HepG2 (cell line): ENCODE measurements around the gene CIAPIN1. TPM values are rescaled to one million over a fixed set of nuclear protein-coding genes. Genes with fewer than 3 reads are reported as not detected.

Experiments used
- ATAC-seq: fragments of 200-7000 bp; cut with Tn5 transposase; 3 replicates; pipeline ENCODE4 v1.9.1; 2020; ENCODE audit warnings: mild to moderate bottlenecking, moderate library complexity
- BruUV-seq: library from RNA; stranded (reverse); fragments of 400-500 nt; replicated peaks from 2 replicates; lab custom pipeline; 2021; lab: Mats Ljungman, UMichigan
- CTCF ChIA-PET: fragments of 300-600 bp; formaldehyde crosslinking; extraction: SDS; loops from one replicate; lab custom pipeline; 2021; ENCODE audit warnings: low total read pairs, inconsistent platforms, low intra/inter-chr PET ratio; lab: Yijun Ruan, JAX
- POLR2A ChIA-PET: fragments of 350-600 bp; sonication (Branson Sonifier 250); formaldehyde crosslinking; loops from one replicate; lab custom pipeline; 2020; ENCODE audit warnings: antibody characterized with exemption, inconsistent platforms; lab: Yijun Ruan, JAX
- DNase-seq: peaks from one replicate; pipeline ENCODE4 v3.0.0-alpha.2; 2015; ENCODE audit warnings: low spot score
- FAIRE-seq: peaks from 3 replicates; lab custom pipeline; 2011; peaks lifted over from hg19 to GRCh38; lab: Jason Lieb, UNC
- H2AFZ ChIP-seq: one replicate; pipeline ENCODE4 v1.6.1; 2011; ENCODE audit warnings: low read length, inconsistent platforms
- H3K27ac ChIP-seq: fragments of 300-600 bp; 3 replicates; pipeline ENCODE4 v1.8.0; 2011; ENCODE audit warnings: mixed run types, mild to moderate bottlenecking, mixed read lengths, low read length, inconsistent platforms; ENCODE audit not compliant: insufficient read depth; ENCODE audit errors: extremely low read length
- H3K27me3 ChIP-seq, 2 experiments: fragments of 200-600 bp in 1 of 2; 2 replicates in 1 of 2; 3 replicates in 1 of 2; pipeline versions ENCODE4 v1.6.0 to v1.8.0; 2011; ENCODE audit warnings: low read length in 2 of 2, mild to moderate bottlenecking in 2 of 2, moderate library complexity in 2 of 2, inconsistent platforms in 1 of 2; ENCODE audit not compliant: insufficient read depth in 2 of 2, control insufficient read depth in 1 of 2
- H3K36me3 ChIP-seq, 2 experiments: fragments of 200-600 bp in 1 of 2; replicated peaks in 1 of 2; 2 replicates in 1 of 2; 3 replicates in 1 of 2; pipeline versions ENCODE4 v1.5.1 to v1.8.0; 2011; ENCODE audit warnings: low read length in 2 of 2, inconsistent platforms in 1 of 2; ENCODE audit not compliant: insufficient read depth in 2 of 2, control insufficient read depth in 1 of 2
- H3K4me1 ChIP-seq: 2 replicates; pipeline ENCODE4 v1.5.1; 2012; ENCODE audit warnings: low read length, inconsistent platforms; ENCODE audit not compliant: insufficient read depth
- H3K4me2 ChIP-seq: 2 replicates; pipeline ENCODE4 v1.6.0; 2011; ENCODE audit warnings: low read depth, low read length, inconsistent platforms
- H3K4me3 ChIP-seq, 3 experiments: fragments of 200-600 bp in 1 of 3; sonication (generic), shearing (Covaris generic) in 1 of 3; replicated peaks in 1 of 3; 2 replicates each; pipeline ENCODE4 v1.5.1; 2011 to 2016; ENCODE audit warnings: low read length in 3 of 3, inconsistent platforms in 2 of 3, low read depth in 2 of 3, mild to moderate bottlenecking in 2 of 3, control low read depth in 1 of 3, mixed read lengths in 1 of 3; ENCODE audit not compliant: insufficient read depth in 1 of 3
- H3K79me2 ChIP-seq: one replicate; pipeline ENCODE4 v1.6.1; 2011; ENCODE audit warnings: low read length, inconsistent platforms; ENCODE audit not compliant: insufficient read depth
- H3K9ac ChIP-seq: 2 replicates; pipeline ENCODE4 v1.6.0; 2011; ENCODE audit warnings: mild to moderate bottlenecking, low read depth, low read length, inconsistent platforms; ENCODE audit not compliant: insufficient read depth
- H3K9me3 ChIP-seq: 2 replicates; pipeline ENCODE4 v1.5.1; 2012; ENCODE audit warnings: mild to moderate bottlenecking, low read length
- H4K20me1 ChIP-seq: 2 replicates; pipeline ENCODE4 v1.6.0; 2011; ENCODE audit warnings: inconsistent platforms, mild to moderate bottlenecking, low read length, moderate library complexity; ENCODE audit not compliant: insufficient read depth
- AGO2 ChIP-seq: fragments of 200-400 bp; formaldehyde crosslinking; optimal IDR thresholded peaks from 2 replicates; pipeline ENCODE3; 2017; ENCODE audit warnings: mild to moderate bottlenecking, low read depth, low read length, moderate library complexity
- IRX3 ChIP-seq: sonication (generic); formaldehyde crosslinking; IDR thresholded peaks from 2 replicates; pipeline ENCODE4 v1.8.1; 2023; ENCODE audit warnings: mild to moderate bottlenecking, low read depth, missing genetic modification reagents, borderline replicate concordance
- MIER3 ChIP-seq: IDR thresholded peaks from 2 replicates; pipeline ENCODE4 v1.6.1; 2016; ENCODE audit warnings: missing compliant biosample characterization, borderline replicate concordance
- NFKB2 ChIP-seq: sonication (generic); formaldehyde crosslinking; IDR thresholded peaks from 2 replicates; pipeline ENCODE4 v1.4.0; 2020; ENCODE audit warnings: missing genetic modification reagents, borderline replicate concordance
- PRPF4 ChIP-seq: fragments of 200-400 bp; formaldehyde crosslinking; IDR thresholded peaks from 2 replicates; pipeline ENCODE4 v1.6.1; 2016; ENCODE audit warnings: low read length, low read depth; ENCODE audit not compliant: poor library complexity, severe bottlenecking
- RBFOX2 ChIP-seq: fragments of 200-400 bp; formaldehyde crosslinking; IDR thresholded peaks from 2 replicates; pipeline ENCODE4 v1.6.1; 2017; ENCODE audit warnings: low read depth, mild to moderate bottlenecking, low read length
- TRIM24 ChIP-seq: sonication (generic); formaldehyde crosslinking; IDR thresholded peaks from 2 replicates; pipeline ENCODE4 v1.8.0; 2022; ENCODE audit warnings: mild to moderate bottlenecking, missing genetic modification reagents
- ZBTB38 ChIP-seq: sonication (generic); formaldehyde crosslinking; IDR thresholded peaks from 2 replicates; pipeline ENCODE4 v1.5.1; 2020; ENCODE audit warnings: mild to moderate bottlenecking, missing genetic modification reagents
- ZNF18 ChIP-seq: sonication (generic); formaldehyde crosslinking; IDR thresholded peaks from 2 replicates; pipeline ENCODE4 v1.8.0; 2022; ENCODE audit warnings: mild to moderate bottlenecking, missing genetic modification reagents; ENCODE audit not compliant: insufficient replicate concordance
- ZNF768 ChIP-seq: sonication (generic); formaldehyde crosslinking; IDR thresholded peaks from 2 replicates; pipeline ENCODE4 v1.4.0; 2020; ENCODE audit warnings: missing genetic modification reagents
- WGBS: methylation state at CpG from one replicate; pipeline ENCODE4 v1.1.6; 2017; ENCODE audit warnings: low lambda C conversion rate; 5-methylcytosine and 5-hydroxymethylcytosine counted together
- in situ Hi-C: cut with HindIII; loops from 2 replicates; pipeline ENCODE4 v1.10.0; 2017; ENCODE audit warnings: low pct_unique_long_range_greater_than_20kb; ENCODE audit not compliant: extremely low pct_ligation_motif_present
- intact Hi-C: fragments of 100-400 bp; cut with micrococcal nuclease; formaldehyde crosslinking; loops from one replicate; pipeline ENCODE4 v1.10.0; 2022; ENCODE audit not compliant: unreplicated experiment
- polyA plus RNA-seq, 8 experiments: library from polyadenylated mRNA; depleted of rRNA in 3 of 8; stranded (reverse) in 7 of 8; unstranded in 1 of 8; fragments of >200 nt; fragmentation: Illumina TruSeq in 4 of 8; extraction: Trizol in 4 of 8; gene quantifications; 2 replicates each; pipeline versions ENCODE4 v1.2.1 to v1.2.3, GENCODE V29; 2011 to 2016; ENCODE audit warnings: low read depth in 4 of 8, missing spikeins in 1 of 8, mixed read lengths in 1 of 8; ENCODE audit not compliant: insufficient read depth in 1 of 8
- total RNA-seq, 5 experiments: library from RNA; depleted of rRNA; stranded (reverse); fragments of >200 nt; fragmentation: Illumina TruSeq; extraction: Trizol; gene quantifications; 2 replicates each; pipeline ENCODE4 v1.2.3, GENCODE V29; 2016; ENCODE audit warnings: low read depth in 1 of 5
- TF ChIP-seq, protein P1 (sequence below): sonication (generic); formaldehyde crosslinking; IDR thresholded peaks from 2 replicates; pipeline ENCODE4 v1.4.0; 2020; ENCODE audit warnings: missing genetic modification reagents
- TF ChIP-seq, protein P2 (sequence below): sonication (generic); formaldehyde crosslinking; conservative IDR thresholded peaks from 2 replicates; pipeline ENCODE4 v1.8.0; 2022; ENCODE audit warnings: low read depth, missing genetic modification reagents
- TF ChIP-seq, protein P3 (sequence below): sonication (generic); formaldehyde crosslinking; IDR thresholded peaks from 2 replicates; pipeline ENCODE4 v1.4.0; 2020; ENCODE audit warnings: missing genetic modification reagents

CIAPIN1 gene
- total and polyA plus RNA-seq, 2 of the 13 experiments (the other 11 are each of a cell fraction or from before 2014, with no cell fraction given): 69.3 to 89.7 TPM

GRCh38 chr16:57381791-57382534 is 65.2 kb downstream of the CIAPIN1 start:
- CTCF ChIA-PET: no interaction called here

More at GRCh38 chr16:57381791-57382534, 65.2 kb downstream of the CIAPIN1 start:
- Histone ChIP-seq H3K9me3 (no peaks in the 10 kb centered on the region), H3K36me3 (peaks cover 32 to 48% of the 10 kb centered on the region in 2 experiments), H3K79me2 (peaks cover 18% of the 10 kb centered on the region), H3K4me3 (no peak overlapping the region), H3K9ac (no peak overlapping the region), H2AFZ (no peak overlapping the region), H3K27ac (no peak overlapping the region), H3K4me2 (no peak overlapping the region), H3K27me3 (no peaks in the 10 kb centered on the region), H4K20me1 (peaks cover 9% of the 10 kb centered on the region; the same call in 1 of the 2 replicates), H3K4me1 (peaks cover 64% of the 10 kb centered on the region)
- FAIRE-seq (no peak), DNase-seq (no peak), ATAC-seq (no peak)
- 96% methylated on average over 33 of the region's 35 CpGs for WGBS
- intact Hi-C loops: no loop called here
- in situ Hi-C loops: no loop called here
- POLR2A ChIA-PET: interaction anchor here (1.2 to 3.2 kb wide), 5 partner anchors 9 to 83 kb away, joined by 4 to 37 read pairs (median 4); partner anchors contain the start of gene CX3CL1
- TF ChIP-seq RBFOX2: peak; percentile 72; the same call in 1 of the 2 replicates
- TF ChIP-seq MIER3 (CRISPR knock-in tag): no peak
- TF ChIP-seq ZNF768 (CRISPR knock-in tag): 0 out of 2 replicates have a peak, but pooled peaks have one; percentile 11
- TF ChIP-seq IRX3 (CRISPR knock-in tag): peak; percentile 38; the same call in 1 of the 2 replicates
- TF ChIP-seq, protein P1, sequence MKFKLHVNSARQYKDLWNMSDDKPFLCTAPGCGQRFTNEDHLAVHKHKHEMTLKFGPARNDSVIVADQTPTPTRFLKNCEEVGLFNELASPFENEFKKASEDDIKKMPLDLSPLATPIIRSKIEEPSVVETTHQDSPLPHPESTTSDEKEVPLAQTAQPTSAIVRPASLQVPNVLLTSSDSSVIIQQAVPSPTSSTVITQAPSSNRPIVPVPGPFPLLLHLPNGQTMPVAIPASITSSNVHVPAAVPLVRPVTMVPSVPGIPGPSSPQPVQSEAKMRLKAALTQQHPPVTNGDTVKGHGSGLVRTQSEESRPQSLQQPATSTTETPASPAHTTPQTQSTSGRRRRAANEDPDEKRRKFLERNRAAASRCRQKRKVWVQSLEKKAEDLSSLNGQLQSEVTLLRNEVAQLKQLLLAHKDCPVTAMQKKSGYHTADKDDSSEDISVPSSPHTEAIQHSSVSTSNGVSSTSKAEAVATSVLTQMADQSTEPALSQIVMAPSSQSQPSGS (CRISPR knock-in tag): no peak
- TF ChIP-seq, protein P2, sequence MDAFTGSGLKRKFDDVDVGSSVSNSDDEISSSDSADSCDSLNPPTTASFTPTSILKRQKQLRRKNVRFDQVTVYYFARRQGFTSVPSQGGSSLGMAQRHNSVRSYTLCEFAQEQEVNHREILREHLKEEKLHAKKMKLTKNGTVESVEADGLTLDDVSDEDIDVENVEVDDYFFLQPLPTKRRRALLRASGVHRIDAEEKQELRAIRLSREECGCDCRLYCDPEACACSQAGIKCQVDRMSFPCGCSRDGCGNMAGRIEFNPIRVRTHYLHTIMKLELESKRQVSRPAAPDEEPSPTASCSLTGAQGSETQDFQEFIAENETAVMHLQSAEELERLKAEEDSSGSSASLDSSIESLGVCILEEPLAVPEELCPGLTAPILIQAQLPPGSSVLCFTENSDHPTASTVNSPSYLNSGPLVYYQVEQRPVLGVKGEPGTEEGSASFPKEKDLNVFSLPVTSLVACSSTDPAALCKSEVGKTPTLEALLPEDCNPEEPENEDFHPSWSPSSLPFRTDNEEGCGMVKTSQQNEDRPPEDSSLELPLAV: no peak
- TF ChIP-seq ZBTB38: peak; percentile 88; the same call in 1 of the 2 replicates
- TF ChIP-seq, protein P3, sequence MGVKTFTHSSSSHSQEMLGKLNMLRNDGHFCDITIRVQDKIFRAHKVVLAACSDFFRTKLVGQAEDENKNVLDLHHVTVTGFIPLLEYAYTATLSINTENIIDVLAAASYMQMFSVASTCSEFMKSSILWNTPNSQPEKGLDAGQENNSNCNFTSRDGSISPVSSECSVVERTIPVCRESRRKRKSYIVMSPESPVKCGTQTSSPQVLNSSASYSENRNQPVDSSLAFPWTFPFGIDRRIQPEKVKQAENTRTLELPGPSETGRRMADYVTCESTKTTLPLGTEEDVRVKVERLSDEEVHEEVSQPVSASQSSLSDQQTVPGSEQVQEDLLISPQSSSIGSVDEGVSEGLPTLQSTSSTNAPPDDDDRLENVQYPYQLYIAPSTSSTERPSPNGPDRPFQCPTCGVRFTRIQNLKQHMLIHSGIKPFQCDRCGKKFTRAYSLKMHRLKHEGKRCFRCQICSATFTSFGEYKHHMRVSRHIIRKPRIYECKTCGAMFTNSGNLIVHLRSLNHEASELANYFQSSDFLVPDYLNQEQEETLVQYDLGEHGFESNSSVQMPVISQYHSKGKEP (CRISPR knock-in tag): no peak
- TF ChIP-seq ZNF18 (CRISPR knock-in tag): no peak
- peak; percentile 51 for TF ChIP-seq PRPF4
- TF ChIP-seq AGO2: peak; percentile 92
- TF ChIP-seq NFKB2: no peak
- TF ChIP-seq TRIM24: no peak
- BruUV-seq: no TSS peak
